Naive thymus-derived CD4-positive, alpha-beta T cell (primary cell): Measurements from ENCODE around the gene PCF11. TPM values are rescaled to one million over a fixed set of nuclear protein-coding genes. Genes with fewer than 3 reads are reported as not detected.

Source experiments
- ATAC-seq: fragments of 150-1000 bp; cut with Tn5 transposase; 2 replicates; pipeline ENCODE4 v1.10.0; 2021; ENCODE audit warnings: mild to moderate bottlenecking, moderate library complexity
- CTCF ChIA-PET: fragments of 350-600 bp; sonication (Branson Sonifier 250); formaldehyde crosslinking; loops from one replicate; lab custom pipeline; 2021; ENCODE audit warnings: antibody characterized with exemption; lab: Charles Lee
- POLR2A ChIA-PET: fragments of 350-600 bp; sonication (Branson Sonifier 250); formaldehyde crosslinking; loops from one replicate; lab custom pipeline; 2021; ENCODE audit warnings: antibody characterized with exemption, inconsistent platforms; lab: Charles Lee
- DNase-seq, 9 donors: peaks; one replicate each; pipeline versions ENCODE4 v3.0.0 to v3.0.0-alpha.2; 2020 to 2022; ENCODE audit warnings: mixed read lengths in 1 of 9
- H3K27ac ChIP-seq: one replicate; pipeline ENCODE4 v1.7.0; 2013; ENCODE audit warnings: mild to moderate bottlenecking, low read depth, low read length, moderate library complexity
- H3K27me3 ChIP-seq, 2 donors: one replicate each; pipeline ENCODE4 v1.7.0; 2013; ENCODE audit warnings: low read length in 2 of 2, mild to moderate bottlenecking in 2 of 2, moderate library complexity in 2 of 2; ENCODE audit not compliant: control insufficient read depth in 2 of 2, insufficient read depth in 2 of 2
- H3K36me3 ChIP-seq, 3 experiments: 1 replicate in 2 of 3; 2 replicates in 1 of 3; pipeline ENCODE4 v1.7.0; 2013; ENCODE audit warnings: low read length in 3 of 3, mild to moderate bottlenecking in 3 of 3, moderate library complexity in 1 of 3; ENCODE audit not compliant: insufficient read depth in 3 of 3, control insufficient read depth in 2 of 3
- H3K4me1 ChIP-seq, 2 donors: one replicate each; pipeline ENCODE4 v1.7.0; 2013; ENCODE audit warnings: low read length in 2 of 2, mild to moderate bottlenecking in 2 of 2, moderate library complexity in 1 of 2; ENCODE audit not compliant: control insufficient read depth in 2 of 2, insufficient read depth in 2 of 2
- H3K4me3 ChIP-seq: 2 replicates; pipeline ENCODE4 v1.7.0; 2013; ENCODE audit warnings: mild to moderate bottlenecking, low read length
- H3K9me3 ChIP-seq, 3 experiments: 1 replicate in 2 of 3; 2 replicates in 1 of 3; pipeline ENCODE4 v1.7.0; 2013; ENCODE audit warnings: low read length in 3 of 3; ENCODE audit not compliant: control insufficient read depth in 2 of 3
- H3K27ac Mint-ChIP-seq, 9 donors: one replicate each; pipeline ENCODE4 v1.8.0; 2020 to 2022; ENCODE audit warnings: mixed read lengths in 9 of 9, mild to moderate bottlenecking in 8 of 9, moderate library complexity in 5 of 9, inconsistent platforms in 2 of 9
- H3K27me3 Mint-ChIP-seq, 5 donors: one replicate each; pipeline ENCODE4 v1.8.0; 2021 to 2022; ENCODE audit warnings: mixed read lengths in 5 of 5, mild to moderate bottlenecking in 1 of 5
- H3K36me3 Mint-ChIP-seq, 5 donors: one replicate each; pipeline ENCODE4 v1.8.0; 2020 to 2022; ENCODE audit warnings: mixed read lengths in 5 of 5, mild to moderate bottlenecking in 3 of 5, inconsistent platforms in 1 of 5
- H3K4me1 Mint-ChIP-seq, 7 donors: one replicate each; pipeline ENCODE4 v1.8.0; 2020 to 2022; ENCODE audit warnings: mixed read lengths in 7 of 7, mild to moderate bottlenecking in 3 of 7, inconsistent platforms in 1 of 7
- H3K4me3 Mint-ChIP-seq, 10 donors: one replicate each; pipeline ENCODE4 v1.8.0; 2020 to 2022; ENCODE audit warnings: mild to moderate bottlenecking in 10 of 10, mixed read lengths in 10 of 10, moderate library complexity in 6 of 10, inconsistent platforms in 2 of 10
- H3K9me3 Mint-ChIP-seq, 11 donors: one replicate each; pipeline ENCODE4 v1.8.0; 2020 to 2022; ENCODE audit warnings: mixed read lengths in 11 of 11, mild to moderate bottlenecking in 4 of 11, inconsistent platforms in 1 of 11, moderate library complexity in 1 of 11
- intact Hi-C, 2 donors: fragments of 100-400 bp; cut with micrococcal nuclease; formaldehyde crosslinking; loops; one replicate each; pipeline ENCODE4 v1.15.1; 2023
- polyA plus RNA-seq, 2 donors: library from polyadenylated mRNA; unstranded; fragments of 300-500 nt; fragmentation: Illumina TruSeq; gene quantifications; one replicate each; pipeline ENCODE4 v1.2.3, GENCODE V29; 2021
- total RNA-seq, 6 experiments: library from RNA in 5 of 6; stranded (reverse) in 5 of 6; gene quantifications; 1 replicate in 5 of 6; 2 replicates in 1 of 6; pipeline ENCODE4 v1.2.3 and lab custom pipeline; 2021 to 2026

PCF11 gene
- total and polyA plus RNA-seq, 7 experiments from 2014 or later: 32.0 to 180 (median 169) TPM

- Histone ChIP-seq H3K4me3 (peak overlapping the region; percentile 90), H3K9me3 (no peaks in the 10 kb centered on the region), H3K36me3 (peaks cover 0 to 14% (median 0%) of the 10 kb centered on the region in 3 experiments), H3K4me1 (peaks cover 14 to 32% of the 10 kb centered on the region in 2 donors), H3K27me3 (no peaks in the 10 kb centered on the region), H3K27ac (peak overlapping the region; percentile 98)
- peaks cover 0 to 3% (median 0%) of the 10 kb centered on the region in 5 donors for H3K27me3 Mint-ChIP-seq
- peak overlapping the region; percentile 98 to 100 (median 100) for H3K27ac Mint-ChIP-seq
- peaks cover 20 to 47% (median 36%) of the 10 kb centered on the region in 7 donors for H3K4me1 Mint-ChIP-seq
- ATAC-seq: no peak
- H3K9me3 Mint-ChIP-seq: peaks cover 0 to 6% (median 0%) of the 10 kb centered on the region in 11 donors
- DNase-seq: peak in 8 of 9 donors; percentile 47 to 61 (median 54)
- peak overlapping the region; percentile 96 to 100 (median 99) for H3K4me3 Mint-ChIP-seq
- intact Hi-C loops: loop anchor here (1.0 to 10.0 kb wide), 7 partner anchors 9 to 403 kb away; partner anchors contain the start of gene ANKRD42 (in 2 of the 2)
- ChIA-PET CTCF (interaction anchor here (1.1 to 2.0 kb wide), 4 partner anchors 8 to 257 kb away, joined by 3 to 9 read pairs (median 6); partner anchors contain the start of gene DDIAS), POLR2A (interaction anchor here (0.6 to 8.3 kb wide), 40 partner anchors 7 to 425 kb away, joined by 3 to 192 read pairs (median 8); partner anchors contain the start of genes ANKRD42, CCDC90B, DDIAS and FAM181B)
- H3K36me3 Mint-ChIP-seq: peaks cover 5 to 41% (median 20%) of the 10 kb centered on the region in 5 donors
These were observed 844 bp downstream of the PCF11 start for GRCh38 chr11:83157594-83158356.

- intact Hi-C loops: loop anchor here (1.0 to 10.0 kb wide), 5 partner anchors 8 to 404 kb away; no protein-coding TSS in a partner anchor
- H3K9me3 ChIP-seq: no peaks in the 10 kb centered on the region
- peaks cover 0 to 6% (median 0%) of the 10 kb centered on the region in 11 donors for H3K9me3 Mint-ChIP-seq
- H3K27ac Mint-ChIP-seq: peak overlapping the region; percentile 86 to 100 (median 100)
- peaks cover 5 to 41% (median 20%) of the 10 kb centered on the region in 5 donors for H3K36me3 Mint-ChIP-seq
- H3K4me1 Mint-ChIP-seq: peaks cover 22 to 53% (median 42%) of the 10 kb centered on the region in 7 donors
- ATAC-seq (no peak), DNase-seq (no peak)
- POLR2A ChIA-PET: interaction anchor here (0.6 to 8.3 kb wide), 20 partner anchors 10 to 299 kb away, joined by 3 to 192 read pairs (median 13); partner anchors contain the start of genes ANKRD42, CCDC90B, DDIAS and PRCP
- peaks cover 0 to 3% (median 0%) of the 10 kb centered on the region in 5 donors for H3K27me3 Mint-ChIP-seq
- CTCF ChIA-PET: interaction anchor here (0.7 kb wide), 1 partner anchor 391 kb away, joined by 3 read pairs; no protein-coding TSS in a partner anchor
- H3K4me3 Mint-ChIP-seq: peak overlapping the region; percentile 96 to 100 (median 99)
- no peaks in the 10 kb centered on the region for H3K27me3 ChIP-seq
- H3K36me3 ChIP-seq: peaks cover 0 to 14% (median 0%) of the 10 kb centered on the region in 3 experiments
- peaks cover 14 to 34% of the 10 kb centered on the region in 2 donors for H3K4me1 ChIP-seq
- H3K27ac ChIP-seq: peak overlapping the region; percentile 98
- H3K4me3 ChIP-seq: peak overlapping the region; percentile 90
These were observed 1.4 kb downstream of the PCF11 start for GRCh38 chr11:83158357-83158786.

GRCh38 chr11:83158965-83159901 lies 2.3 kb downstream of the PCF11 start:
- Histone ChIP-seq H3K27me3 (no peaks in the 10 kb centered on the region), H3K4me1 (peaks cover 14 to 34% of the 10 kb centered on the region in 2 donors), H3K9me3 (no peaks in the 10 kb centered on the region), H3K4me3 (peak overlapping the region; percentile 90), H3K27ac (peak overlapping the region; percentile 98), H3K36me3 (peaks cover 0 to 14% (median 0%) of the 10 kb centered on the region in 3 experiments)
- H3K4me1 Mint-ChIP-seq: peaks cover 25 to 61% (median 50%) of the 10 kb centered on the region in 7 donors
- H3K27me3 Mint-ChIP-seq: peaks cover 0 to 3% (median 0%) of the 10 kb centered on the region in 5 donors
- peaks cover 0 to 6% (median 0%) of the 10 kb centered on the region in 11 donors for H3K9me3 Mint-ChIP-seq
- peak overlapping the region; percentile 96 to 100 (median 99) for H3K4me3 Mint-ChIP-seq
- no peak for DNase-seq
- intact Hi-C loops: loop anchor here (1.0 to 10.0 kb wide), 5 partner anchors 7 to 404 kb away; no protein-coding TSS in a partner anchor
- H3K27ac Mint-ChIP-seq: peak overlapping the region; percentile 79 to 100 (median 100)
- ChIA-PET POLR2A (interaction anchor here (0.7 to 8.3 kb wide), 19 partner anchors 9 to 258 kb away, joined by 3 to 192 read pairs (median 6); partner anchors contain the start of genes ANKRD42, CCDC90B, DDIAS and PRCP), CTCF (interaction anchor here (0.7 to 0.9 kb wide), 3 partner anchors 9 to 392 kb away, joined by 3 to 5 read pairs (median 3); no protein-coding TSS in a partner anchor)
- H3K36me3 Mint-ChIP-seq: peaks cover 5 to 44% (median 23%) of the 10 kb centered on the region in 5 donors
- no peak for ATAC-seq

GRCh38 chr11:83159902-83160865 lies 3.3 kb downstream of the PCF11 start:
- peaks cover 5 to 48% (median 28%) of the 10 kb centered on the region in 5 donors for H3K36me3 Mint-ChIP-seq

More at GRCh38 chr11:83159902-83160865, 3.3 kb downstream of the PCF11 start:
- intact Hi-C loops: loop anchor here (1.0 to 10.0 kb wide), 4 partner anchors 11 to 405 kb away; no protein-coding TSS in a partner anchor
- ChIA-PET POLR2A (interaction anchor here (0.6 to 8.3 kb wide), 17 partner anchors 8 to 259 kb away, joined by 3 to 192 read pairs (median 6); partner anchors contain the start of genes ANKRD42, DDIAS, PRCP and RAB30), CTCF (interaction anchor here (0.6 to 1.5 kb wide), 4 partner anchors 8 to 252 kb away, joined by 3 to 5 read pairs (median 4); no protein-coding TSS in a partner anchor)
- Histone ChIP-seq H3K27ac (peak overlapping the region; percentile 98), H3K4me1 (peaks cover 14 to 34% of the 10 kb centered on the region in 2 donors), H3K9me3 (no peaks in the 10 kb centered on the region), H3K27me3 (no peaks in the 10 kb centered on the region), H3K36me3 (peaks cover 0 to 14% (median 0%) of the 10 kb centered on the region in 3 experiments), H3K4me3 (peak overlapping the region; percentile 90)
- Mint-ChIP-seq H3K4me3 (peak overlapping the region; percentile 96 to 100 (median 99)), H3K27me3 (peaks cover 0 to 3% (median 0%) of the 10 kb centered on the region in 5 donors), H3K4me1 (peaks cover 25 to 65% (median 55%) of the 10 kb centered on the region in 7 donors), H3K9me3 (peaks cover 0 to 6% (median 0%) of the 10 kb centered on the region in 11 donors), H3K27ac (peak overlapping the region; percentile 79 to 100 (median 99))
- peak in 4 of 9 donors; percentile 16 to 31 (median 22) for DNase-seq
- no peak for ATAC-seq
